ENCODE measurements around the gene FGF1. TPM values are rescaled to one million over a fixed set of nuclear protein-coding genes. Genes with fewer than 3 reads are reported as not detected.

Gene FGF1
- total and polyA plus RNA-seq, 2 donors (not counting 1 experiment from before 2014, with no cell fraction given) = not detected

DNA sequence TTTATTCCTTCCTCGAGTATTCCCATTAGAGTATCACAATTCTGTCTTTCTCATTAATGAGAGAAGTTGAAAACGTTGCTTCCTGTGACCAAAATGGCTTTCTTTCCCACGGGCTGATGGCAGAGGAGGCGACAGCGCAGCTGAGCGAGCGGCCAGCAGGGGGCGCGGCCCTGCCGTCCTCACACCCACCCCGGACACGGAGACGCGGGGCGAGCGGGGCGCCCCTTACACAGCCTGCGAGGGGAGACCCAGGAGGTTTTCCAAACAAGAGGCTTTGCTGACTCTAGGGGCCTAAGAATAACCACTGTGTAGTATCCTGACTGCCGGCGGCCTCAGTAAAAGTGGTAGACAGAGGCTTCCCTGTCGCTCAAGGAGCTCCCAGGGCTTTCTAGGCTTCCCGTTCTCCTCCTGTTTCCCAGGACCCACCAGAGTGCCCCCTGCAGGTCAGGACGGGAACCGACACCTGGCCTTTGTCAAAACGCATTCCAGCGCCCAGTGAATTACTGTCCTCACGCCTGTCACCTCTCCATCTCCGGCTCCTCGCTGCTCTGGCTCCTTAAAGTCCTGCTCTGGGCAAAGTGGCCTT is 27.3 kb upstream of the FGF1 start:
- Histone ChIP-seq H2AFZ (ENCODE audit: insufficient read depth, low read depth, low read length, poor library complexity, severe bottlenecking) (peak overlapping the region; percentile 88), H3K79me2 (ENCODE audit: control insufficient read depth, insufficient read depth, low read length) (no peaks in the 10 kb centered on the region), H3K27ac (ENCODE audit: low read length in 2 of 2) (no peak overlapping the region), H3K27me3 (replicated peaks in 1 of 4; ENCODE audit: control extremely low read depth in 1 of 4, control insufficient read depth in 3 of 4, insufficient read depth in 4 of 4, low read length in 3 of 4) (peaks cover 0 to 15% (median 4%) of the 10 kb centered on the region in 4 experiments), H3K36me3 (replicated peaks in 1 of 2; ENCODE audit: control extremely low read depth in 1 of 2, control insufficient read depth in 1 of 2, extremely low read depth in 1 of 2, insufficient read depth in 2 of 2, low read length in 1 of 2) (no peaks in the 10 kb centered on the region), H3K4me1 (ENCODE audit: control insufficient read depth in 2 of 2, insufficient read depth in 2 of 2, low read length in 2 of 2) (peaks cover 3 to 9% of the 10 kb centered on the region in 2 donors), H3K9me3 (ENCODE audit: control extremely low read depth in 1 of 3, control insufficient read depth in 2 of 3, insufficient read depth in 1 of 3, low read length in 2 of 3) (peaks cover 0 to 4% (median 3%) of the 10 kb centered on the region in 3 donors), H3K4me2 (replicated peaks; ENCODE audit: low read depth, low read length, poor library complexity, severe bottlenecking) (peak overlapping the region; percentile 92), H3K4me3 (ENCODE audit: control extremely low read depth in 1 of 5, extremely low read depth in 1 of 5, insufficient read depth in 1 of 5, low read depth in 2 of 5, low read length in 4 of 5) (peak overlapping the region; percentile 28 to 68 (median 57)), H4K20me1 (ENCODE audit: control insufficient read depth, insufficient read depth, low read length, poor library complexity, severe bottlenecking) (no peaks in the 10 kb centered on the region), H3K9ac (ENCODE audit: low read length) (peak overlapping the region; percentile 69)
- no peak overlapping the region for H3K27ac Mint-ChIP-seq
- POLR2A ChIA-PET = no interaction called here
- H3K4me3 Mint-ChIP-seq = peak overlapping the region; percentile 80
- ATAC-seq (ENCODE audit: low read depth) (peak; percentile 98), DNase-seq (peak; percentile 93)
- intact Hi-C loops (cut with micrococcal nuclease) = loop anchor here (1.0 to 10.0 kb wide), 6 partner anchors 57 to 1482 kb away; partner anchors contain the start of gene ARHGAP26
- 3% methylated on average over 29 of the region's 29 CpGs for WGBS (ENCODE audit: insufficient coverage)
- CTCF ChIA-PET = interaction anchor here (0.6 to 6.3 kb wide), 34 partner anchors 10 to 1475 kb away, joined by 3 to 75 read pairs (median 6); no protein-coding TSS in a partner anchor
- peaks cover 5% of the 10 kb centered on the region for H3K4me1 Mint-ChIP-seq
- H3K27me3 Mint-ChIP-seq = peaks cover 18% of the 10 kb centered on the region
- TF ChIP-seq EZH2 (IDR thresholded peaks at IDR 0.05; ENCODE audit: borderline replicate concordance, insufficient read depth, low read depth, low read length, poor library complexity, severe bottlenecking) = no peak
- TF ChIP-seq CTCF (IDR thresholded peaks at IDR 0.05) = peak; percentile 99
- H3K9me3 Mint-ChIP-seq (ENCODE audit: insufficient read depth) = no peaks in the 10 kb centered on the region

DNA sequence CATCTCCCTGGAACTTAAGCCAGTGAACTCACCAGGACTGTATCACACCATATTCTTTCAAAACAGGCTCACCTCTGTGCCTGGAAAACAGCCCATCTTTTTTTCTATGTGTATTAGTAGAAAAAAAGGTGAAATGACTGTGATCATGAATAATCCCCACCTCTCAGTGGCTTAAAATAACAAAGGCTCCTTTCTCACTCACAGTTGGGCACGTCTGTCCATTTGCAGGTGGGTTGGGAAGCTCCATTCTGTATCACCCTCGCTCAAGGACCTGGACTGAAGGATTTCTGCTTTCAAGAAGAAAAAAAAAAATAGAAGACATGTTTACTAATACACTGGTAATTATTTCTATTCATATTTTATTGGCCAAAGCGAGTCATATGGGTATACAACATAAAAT is 17.3 kb upstream of the FGF1 start:
- CTCF ChIA-PET = interaction anchor here (1.5 to 3.1 kb wide), 3 partner anchors 10 to 185 kb away, joined by 3 to 16 read pairs (median 5); no protein-coding TSS in a partner anchor
- no peak overlapping the region for H2AFZ ChIP-seq (ENCODE audit: insufficient read depth, low read depth, low read length, poor library complexity, severe bottlenecking)
- POLR2A ChIA-PET = no interaction called here
- H3K9ac ChIP-seq (ENCODE audit: low read length) = no peak overlapping the region
- H3K36me3 ChIP-seq (replicated peaks in 1 of 2; ENCODE audit: control extremely low read depth in 1 of 2, control insufficient read depth in 1 of 2, extremely low read depth in 1 of 2, insufficient read depth in 2 of 2, low read length in 1 of 2) = no peaks in the 10 kb centered on the region
- DNase-seq (no peak), ATAC-seq (ENCODE audit: low read depth) (no peak)
- no peaks in the 10 kb centered on the region for H4K20me1 ChIP-seq (ENCODE audit: control insufficient read depth, insufficient read depth, low read length, poor library complexity, severe bottlenecking)
- Mint-ChIP-seq H3K4me3 (no peak overlapping the region), H3K4me1 (no peaks in the 10 kb centered on the region), H3K27me3 (peaks cover 30% of the 10 kb centered on the region), H3K9me3 (ENCODE audit: insufficient read depth) (no peaks in the 10 kb centered on the region), H3K27ac (no peak overlapping the region)
- H3K4me1 ChIP-seq (ENCODE audit: control insufficient read depth in 2 of 2, insufficient read depth in 2 of 2, low read length in 2 of 2) = no peaks in the 10 kb centered on the region
- peaks cover 0 to 6% (median 5%) of the 10 kb centered on the region in 3 donors for H3K9me3 ChIP-seq (ENCODE audit: control extremely low read depth in 1 of 3, control insufficient read depth in 2 of 3, insufficient read depth in 1 of 3, low read length in 2 of 3)
- H3K27ac ChIP-seq (ENCODE audit: low read length in 2 of 2) = no peak overlapping the region
- no peak overlapping the region for H3K4me3 ChIP-seq (ENCODE audit: control extremely low read depth in 1 of 5, extremely low read depth in 1 of 5, insufficient read depth in 1 of 5, low read depth in 2 of 5, low read length in 4 of 5)
- intact Hi-C loops (cut with micrococcal nuclease) = no loop called here
- TF ChIP-seq CTCF (IDR thresholded peaks at IDR 0.05) (no peak), EZH2 (IDR thresholded peaks at IDR 0.05; ENCODE audit: borderline replicate concordance, insufficient read depth, low read depth, low read length, poor library complexity, severe bottlenecking) (no peak)
- no peak overlapping the region for H3K4me2 ChIP-seq (replicated peaks; ENCODE audit: low read depth, low read length, poor library complexity, severe bottlenecking)
- no CpG with 5 or more reads among the region's 3 CpGs for WGBS (ENCODE audit: insufficient coverage)
- peaks cover 0 to 7% (median 6%) of the 10 kb centered on the region in 4 experiments for H3K27me3 ChIP-seq (replicated peaks in 1 of 4; ENCODE audit: control extremely low read depth in 1 of 4, control insufficient read depth in 3 of 4, insufficient read depth in 4 of 4, low read length in 3 of 4)
- no peaks in the 10 kb centered on the region for H3K79me2 ChIP-seq (ENCODE audit: control insufficient read depth, insufficient read depth, low read length)
